K562 treated with DMSO at 1 percent for 48 hours (cell line): ENCODE results near the gene IRGQ. TPM values are rescaled to one million over a fixed set of nuclear protein-coding genes. Genes with fewer than 3 reads are reported as not detected.

Experiments
- total RNA-seq: library from RNA; unstranded; fragments of 300-600 nt; gene quantifications from 2 replicates; pipeline ENCODE4 v1.2.3, GENCODE V29; 2022; ENCODE audit warnings: low replicate concordance; ENCODE audit errors: extremely low read depth

Gene IRGQ
- total RNA-seq: not detected in 2 replicates

DNA sequence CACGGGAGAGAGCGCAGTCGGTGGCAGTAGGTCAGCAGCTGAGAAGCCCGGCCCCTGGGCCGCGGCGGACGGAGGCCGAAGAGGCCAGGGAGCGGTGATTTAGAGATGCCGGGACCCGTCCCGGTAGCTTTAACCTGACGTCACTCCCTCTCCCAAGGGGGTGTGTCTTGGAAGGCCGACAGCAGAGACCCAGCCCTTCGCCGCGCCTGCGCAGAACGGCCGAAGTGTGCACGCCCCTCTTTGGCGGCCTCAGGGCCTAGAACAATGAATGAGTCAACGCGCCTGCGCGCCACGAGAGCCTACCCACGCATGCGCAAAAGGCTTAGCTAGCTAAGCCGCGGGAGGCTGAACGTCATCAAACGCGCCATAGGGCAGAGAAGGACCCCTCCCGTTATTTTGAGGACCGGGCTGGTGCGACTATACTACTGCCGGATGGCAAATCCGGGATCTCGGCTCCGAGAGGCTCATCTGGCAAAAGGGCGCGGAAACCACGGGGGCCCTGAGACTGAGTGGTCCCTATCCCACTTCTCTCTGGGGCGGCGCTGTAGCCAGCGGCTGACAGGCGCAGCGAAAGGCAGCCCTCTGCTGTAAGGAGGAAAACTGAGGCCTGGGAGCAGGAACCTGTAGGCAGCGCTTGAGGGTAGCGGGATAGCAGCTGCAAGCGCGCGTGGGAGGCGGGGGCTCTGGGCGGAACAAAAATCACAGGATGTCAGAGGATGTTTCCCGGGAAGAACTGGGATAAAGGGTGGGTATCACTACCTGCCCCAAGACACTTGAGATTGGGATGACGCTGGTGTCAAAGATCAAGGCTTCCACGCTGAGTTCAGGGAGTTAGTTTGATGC is at the start of gene IRGQ, which contains the start of gene ZNF576:
Gene IRGQ (minus strand): TSS at position 136 of the 843 bp plus-strand sequence. CDS start 796 bp downstream, outside the sequence.
Gene ZNF576 (plus strand): TSS at position 597 of the 843 bp plus-strand sequence. CDS start 514 bp downstream, outside the sequence.

DNA sequence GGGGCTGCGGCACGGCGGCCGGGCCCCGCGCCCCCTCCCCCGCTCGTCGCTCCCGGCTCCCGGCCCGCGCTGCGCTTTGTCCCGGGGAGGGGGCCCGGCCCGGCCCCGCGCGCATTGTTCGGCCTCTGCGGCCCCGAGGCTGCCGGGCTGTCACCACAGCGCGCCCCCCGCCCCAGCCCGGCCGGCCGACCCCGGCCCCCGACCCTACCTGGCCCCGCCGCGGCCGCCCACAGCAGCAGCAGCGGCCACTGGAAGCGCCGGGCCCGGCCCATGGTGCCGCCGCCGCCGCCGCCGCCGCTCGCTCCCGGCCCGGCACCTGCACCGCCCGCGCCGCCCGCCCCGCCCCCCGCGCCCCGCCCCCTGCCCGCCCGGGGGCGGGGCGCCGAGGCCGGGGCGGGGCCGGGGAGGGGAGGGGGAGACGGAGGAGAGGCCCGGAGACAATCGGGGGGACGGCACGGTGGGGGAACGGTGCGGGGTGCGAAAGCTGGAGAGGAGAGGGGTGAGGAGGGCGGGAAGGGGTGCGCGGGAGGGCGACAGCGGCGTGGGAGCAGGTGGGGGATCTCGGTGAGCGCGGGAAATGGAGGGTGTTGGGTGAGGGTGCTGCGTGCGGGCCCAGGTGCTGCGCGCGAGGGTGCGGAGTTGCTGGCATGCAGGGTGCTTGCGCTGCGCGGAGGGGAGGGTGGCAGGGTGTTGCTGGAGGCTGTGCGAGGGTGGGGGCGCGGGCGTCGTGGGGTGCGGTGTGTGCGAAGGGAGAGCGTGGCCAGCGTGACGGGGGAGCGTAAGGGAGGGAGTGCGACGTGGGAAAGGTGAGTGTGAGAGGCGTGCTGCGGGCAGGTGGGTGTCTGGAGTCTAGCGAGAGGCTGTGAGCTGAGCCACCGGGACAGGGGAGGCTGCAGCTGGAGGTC is 43.8 kb upstream of the IRGQ start, which contains the start of gene CADM4:
Gene CADM4 (minus strand): TSS at position 332 of the 905 bp plus-strand sequence. CDS start 60 bp downstream, at position 272.

GRCh38 chr19:43619262-43620060 is 23.5 kb upstream of the IRGQ start, which contains the start of gene ZNF428:
Gene ZNF428, minus strand, starts transcription at chr19:43619629. Its CDS starts 5,325 bp downstream, at chr19:43614304.

GRCh38 chr19:43611788-43612187 is 15.9 kb upstream of the IRGQ start, which contains the start of gene SRRM5:
Gene SRRM5, plus strand, starts transcription at chr19:43612088. Its CDS starts 34 bp downstream, at chr19:43612122.

GRCh38 chr19:43575156-43575950 is 20.6 kb downstream of the IRGQ start, which contains the start of the genes PINLYP and XRCC1:
Gene PINLYP, plus strand, starts transcription at chr19:43575801. Its CDS starts 1,391 bp downstream, at chr19:43577192.
Gene XRCC1, minus strand, starts transcription at chr19:43575527. Its CDS starts 69 bp downstream, at chr19:43575458.

Other genes with a start within 250 kb of the IRGQ start
- gene CD177, start 242.4 kb downstream of the IRGQ start, total RNA-seq: not detected in 2 replicates
- not detected in 2 replicates for gene TEX101, start 181.2 kb downstream of the IRGQ start, total RNA-seq
- gene LYPD3, start 130.5 kb downstream of the IRGQ start, total RNA-seq: not detected in 2 replicates
- not detected in 2 replicates for gene PHLDB3, start 91.4 kb downstream of the IRGQ start, total RNA-seq
- not detected in 2 replicates for gene ETHE1, start 68.9 kb downstream of the IRGQ start, total RNA-seq
- not detected in 2 replicates for gene ZNF575, start 62.9 kb downstream of the IRGQ start, total RNA-seq
- gene XRCC1, start 20.6 kb downstream of the IRGQ start, total RNA-seq: not detected in 2 replicates
- not detected in 2 replicates for gene PINLYP, start 20.3 kb downstream of the IRGQ start, total RNA-seq
- not detected in 2 replicates for gene ZNF576, start 461 bp upstream of the IRGQ start, total RNA-seq
- not detected in 2 replicates for gene SRRM5, start 16.0 kb upstream of the IRGQ start, total RNA-seq
- not detected in 2 replicates for gene ZNF428, start 23.5 kb upstream of the IRGQ start, total RNA-seq
- not detected in 2 replicates for gene CADM4, start 43.7 kb upstream of the IRGQ start, total RNA-seq
- gene PLAUR, start 74.0 kb upstream of the IRGQ start, total RNA-seq: not detected in 2 replicates
- not detected in 2 replicates for gene IRGC, start 119.9 kb upstream of the IRGQ start, total RNA-seq
- gene SMG9, start 158.8 kb upstream of the IRGQ start, total RNA-seq: not detected in 2 replicates
- gene KCNN4, start 184.8 kb upstream of the IRGQ start, total RNA-seq: not detected in 2 replicates
- not detected in 2 replicates for gene LYPD5, start 206.3 kb upstream of the IRGQ start, total RNA-seq
- gene ZNF283, start 231.2 kb upstream of the IRGQ start, total RNA-seq: not detected in 2 replicates